Activated CD8-positive, alpha-beta memory T cell treated with anti-CD3 and anti-CD28 coated beads, Interleukin-2, amount 50 U/mL, for 1 hour (primary cell): ENCODE results near the gene MYCL.

Source experiments
- DNase-seq: peaks from one replicate; pipeline ENCODE4 v3.0.0-alpha.2; 2020; ENCODE audit errors: extremely low read depth

The MYCL gene

GRCh38 chr1:39854738-39855137 lies 47.0 kb downstream of the MYCL start:
- DNase-seq, result no peak

GRCh38 chr1:39854314-39854713 lies 47.4 kb downstream of the MYCL start:
- no peak for DNase-seq

GRCh38 chr1:39852876-39853275 lies 48.8 kb downstream of the MYCL start:
- no peak for DNase-seq

- no peak for DNase-seq
Measured at GRCh38 chr1:39852214-39852791, 49.4 kb downstream of the MYCL start.

GRCh38 chr1:39850606-39851216 lies 51.0 kb downstream of the MYCL start:
- DNase-seq, result no peak

- DNase-seq, result no peak
Measured at GRCh38 chr1:39849203-39849602, 52.5 kb downstream of the MYCL start.

GRCh38 chr1:39847940-39848339 lies 53.8 kb downstream of the MYCL start:
- DNase-seq, result no peak

GRCh38 chr1:39846796-39847195 lies 54.9 kb downstream of the MYCL start:
- DNase-seq, result no peak

- peak; percentile 64 for DNase-seq
Measured at GRCh38 chr1:39845569-39846566, 55.8 kb downstream of the MYCL start.
